GM19239 (cell line): ENCODE results near the gene ABCA3.
A peak's percentile ranks its signal among the peaks of the same experiment; 100 is the strongest.
"Not testable (repeated sequence)": the region's sequence is repeated elsewhere in the genome, so short reads cannot be mapped to it uniquely, and the experiment has no call there.

Source experiments
- DNase-seq: peaks from one replicate; pipeline ENCODE4 v3.0.0; 2011; ENCODE audit warnings: low spot score; ENCODE audit not compliant: insufficient read length
- FAIRE-seq: peaks from 2 replicates; lab custom pipeline; 2011; peaks lifted over from hg19 to GRCh38; lab: Jason Lieb, UNC

ABCA3 gene

GRCh38 chr16:2340564-2341455, at the start of gene ABCA3:
TSS of gene ABCA3 (minus strand) at chr16:2340728. CDS start at chr16:2326466, 14,262 bp downstream.
- peak; percentile 86 for FAIRE-seq
- DNase-seq = peak; percentile 100

DNA sequence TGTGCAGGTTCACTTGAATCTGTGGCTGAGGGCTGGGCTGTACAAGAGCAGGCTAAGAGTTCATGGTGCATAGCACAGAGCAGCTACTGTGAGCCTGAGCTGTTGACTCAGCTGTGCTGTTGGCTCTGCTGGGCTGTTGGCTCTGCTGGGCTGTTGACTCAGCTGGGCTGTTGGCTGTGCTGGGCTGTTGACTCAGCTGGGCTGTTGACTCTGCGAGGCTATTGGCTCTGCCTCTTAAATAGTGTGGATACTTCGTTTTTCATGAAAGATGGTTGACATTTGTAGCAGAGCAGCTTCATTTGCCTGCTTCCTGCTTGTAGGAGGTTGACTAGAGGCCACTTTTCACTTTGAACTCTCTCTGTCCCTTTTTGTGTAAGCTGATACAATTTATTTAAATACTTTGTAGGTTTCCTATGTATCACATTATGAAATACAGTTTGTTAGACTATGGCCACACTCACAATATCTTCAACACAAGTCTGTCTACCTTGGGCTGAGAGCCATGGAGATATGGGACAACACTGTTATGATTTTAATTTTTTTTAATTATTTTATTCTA, 48.4 kb upstream of the ABCA3 start:
- FAIRE-seq = no peak
- no peak for DNase-seq

GRCh38 chr16:2388139-2388874, 47.8 kb upstream of the ABCA3 start:
- FAIRE-seq = no peak

DNA sequence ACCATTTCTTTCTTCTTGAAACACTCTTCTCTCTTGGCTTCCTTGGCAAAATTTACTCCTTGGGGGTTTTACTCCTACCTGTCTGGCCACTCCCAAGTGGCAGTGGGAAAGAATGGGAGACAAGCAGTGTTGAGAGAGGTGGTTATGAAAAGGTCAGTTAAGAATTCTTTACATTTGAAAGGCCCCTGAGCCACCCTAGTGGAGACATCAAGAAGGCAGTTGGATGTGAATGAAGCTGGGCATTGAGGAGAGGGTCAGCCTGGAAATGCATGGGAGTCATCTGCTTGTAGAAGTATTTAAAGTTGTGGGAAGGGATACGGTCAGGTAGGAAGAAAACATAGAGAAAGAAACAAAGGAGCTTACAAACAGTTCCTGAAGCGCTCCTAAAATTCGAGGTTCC, 46.5 kb upstream of the ABCA3 start:
- DNase-seq (no peak), FAIRE-seq (no peak)

More at GRCh38 chr16:2388139-2388874, 47.8 kb upstream of the ABCA3 start:
- DNase-seq = no peak

- not testable (repeated sequence) for DNase-seq
Observed at GRCh38 chr16:2385982-2386381, 45.5 kb upstream of the ABCA3 start.

DNA sequence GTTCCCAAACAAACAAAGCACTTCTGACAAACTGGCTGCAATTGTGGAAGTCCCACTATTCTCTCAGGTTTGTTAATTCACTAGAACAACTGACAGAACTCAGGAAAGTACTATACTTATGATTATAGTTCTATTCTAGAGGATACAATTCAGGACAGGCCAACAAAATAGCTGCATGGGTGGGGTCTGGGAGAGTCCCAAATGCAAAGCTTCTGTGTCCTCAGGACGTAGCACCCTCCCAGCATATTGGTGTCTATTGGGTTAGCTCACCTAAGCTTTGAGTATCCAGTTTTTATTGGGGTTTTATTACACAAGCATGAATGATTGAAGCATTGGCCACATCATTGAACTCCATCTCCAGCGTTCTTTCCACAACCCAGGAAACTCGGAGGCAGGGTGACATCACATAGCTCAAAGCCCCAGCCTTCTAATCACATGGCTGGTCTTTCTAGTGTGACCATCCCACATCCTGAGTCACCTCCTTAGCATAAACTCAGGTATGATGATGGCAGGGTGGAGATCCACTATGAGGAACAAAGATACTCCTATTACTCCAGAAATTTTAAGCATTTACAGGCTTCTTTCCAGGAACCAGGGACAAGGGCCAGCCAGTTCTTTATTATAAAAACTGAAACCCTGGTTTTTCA, 44.8 kb upstream of the ABCA3 start:
- no peak for FAIRE-seq

More at GRCh38 chr16:2385982-2386381, 45.5 kb upstream of the ABCA3 start:
- not testable (repeated sequence) for FAIRE-seq

DNA sequence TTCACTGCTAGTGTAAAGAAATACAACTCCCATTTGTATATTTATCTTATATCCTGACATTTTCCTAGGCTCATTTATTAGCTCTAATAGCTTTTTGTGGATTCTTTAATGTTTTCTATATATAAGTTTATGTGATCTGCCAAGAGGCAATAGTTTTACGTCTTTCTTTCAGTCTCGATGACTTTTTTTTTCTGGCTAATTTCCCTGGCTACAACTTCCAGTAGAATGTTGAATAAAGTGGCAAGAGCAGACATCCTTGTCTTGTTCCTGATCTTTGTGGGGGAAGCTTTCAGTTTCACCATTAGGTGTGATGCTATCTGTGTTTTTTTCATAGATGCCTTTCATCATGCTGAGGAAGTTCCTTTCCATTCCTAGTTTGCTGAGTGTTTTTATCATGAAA, 43.9 kb upstream of the ABCA3 start:
- DNase-seq (no peak), FAIRE-seq (no peak)

More for the DNA sequence above, 44.8 kb upstream of the ABCA3 start:
- DNase-seq = no peak

DNA sequence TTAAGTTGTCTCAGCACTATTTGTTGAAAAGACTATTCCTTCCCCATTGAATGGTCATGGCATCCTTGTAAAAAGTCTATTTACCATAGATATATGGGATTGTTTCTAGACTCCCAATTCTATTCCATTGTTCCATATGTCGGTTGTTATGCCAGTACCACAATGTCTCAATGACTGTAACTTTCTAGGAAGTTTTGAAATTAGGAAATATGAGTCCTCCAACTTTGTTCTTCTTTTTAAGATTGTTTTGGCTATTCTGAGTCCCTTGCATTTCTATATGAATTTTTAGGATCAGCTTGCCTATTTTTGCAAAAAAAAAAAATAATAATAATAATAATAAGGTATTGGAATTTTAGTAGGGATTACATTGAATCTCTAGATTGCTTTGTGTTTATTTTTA, 43.0 kb upstream of the ABCA3 start:
- FAIRE-seq = no peak

GRCh38 chr16:2374644-2375043, 34.1 kb upstream of the ABCA3 start:
- DNase-seq = no peak
- no peak for FAIRE-seq

More for the DNA sequence above, 43.0 kb upstream of the ABCA3 start:
- DNase-seq = no peak

DNA sequence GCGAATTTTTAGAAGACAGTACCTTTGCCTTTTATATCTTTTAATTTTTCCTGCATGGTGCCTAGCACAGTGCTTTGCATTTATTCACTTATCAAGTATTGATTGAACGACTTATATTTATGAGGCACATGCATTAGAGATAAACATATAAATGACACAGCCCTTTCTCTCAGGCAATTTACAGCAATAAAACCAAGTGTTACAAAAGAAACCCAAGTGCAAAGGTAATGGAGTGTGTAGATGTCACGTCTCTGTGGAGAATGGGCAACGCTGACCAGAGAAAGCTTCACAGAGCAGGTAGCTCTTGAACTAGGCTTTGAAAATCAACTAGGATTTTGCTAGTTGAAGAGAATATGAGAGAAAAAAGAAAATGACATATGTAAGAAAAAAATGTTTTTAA, 32.6 kb upstream of the ABCA3 start:
- DNase-seq (no peak), FAIRE-seq (no peak)

- FAIRE-seq = no peak
Observed at GRCh38 chr16:2372684-2373083, 32.2 kb upstream of the ABCA3 start.

GRCh38 chr16:2371421-2371820, 30.9 kb upstream of the ABCA3 start:
- no peak for DNase-seq
- FAIRE-seq = no peak

More at GRCh38 chr16:2372684-2373083, 32.2 kb upstream of the ABCA3 start:
- DNase-seq = no peak

DNA sequence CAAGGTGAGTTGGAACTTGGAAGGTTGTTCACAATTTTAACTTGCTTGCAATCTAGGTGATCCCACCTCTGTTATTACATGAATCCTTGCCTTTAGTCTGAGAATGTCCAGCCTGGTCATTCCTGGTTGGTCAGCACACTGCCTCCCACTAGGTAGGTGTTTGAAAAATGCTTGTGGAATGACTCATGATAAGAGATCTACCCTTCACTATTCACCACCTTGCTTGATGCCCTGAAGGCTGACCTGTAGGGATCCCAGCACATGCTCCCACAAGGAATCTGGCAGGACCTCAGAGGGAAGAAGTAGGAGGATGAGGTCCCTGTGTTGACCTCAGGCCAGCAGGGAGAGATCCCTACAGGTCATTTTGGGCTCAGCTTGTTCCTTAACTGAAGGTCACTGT, 30.2 kb upstream of the ABCA3 start:
- DNase-seq (no peak), FAIRE-seq (no peak)

- DNase-seq (no peak), FAIRE-seq (no peak)
Observed at GRCh38 chr16:2366660-2367309, 26.3 kb upstream of the ABCA3 start.

GRCh38 chr16:2365397-2366294, 25.1 kb upstream of the ABCA3 start:
- FAIRE-seq = no peak
- DNase-seq = no peak

DNA sequence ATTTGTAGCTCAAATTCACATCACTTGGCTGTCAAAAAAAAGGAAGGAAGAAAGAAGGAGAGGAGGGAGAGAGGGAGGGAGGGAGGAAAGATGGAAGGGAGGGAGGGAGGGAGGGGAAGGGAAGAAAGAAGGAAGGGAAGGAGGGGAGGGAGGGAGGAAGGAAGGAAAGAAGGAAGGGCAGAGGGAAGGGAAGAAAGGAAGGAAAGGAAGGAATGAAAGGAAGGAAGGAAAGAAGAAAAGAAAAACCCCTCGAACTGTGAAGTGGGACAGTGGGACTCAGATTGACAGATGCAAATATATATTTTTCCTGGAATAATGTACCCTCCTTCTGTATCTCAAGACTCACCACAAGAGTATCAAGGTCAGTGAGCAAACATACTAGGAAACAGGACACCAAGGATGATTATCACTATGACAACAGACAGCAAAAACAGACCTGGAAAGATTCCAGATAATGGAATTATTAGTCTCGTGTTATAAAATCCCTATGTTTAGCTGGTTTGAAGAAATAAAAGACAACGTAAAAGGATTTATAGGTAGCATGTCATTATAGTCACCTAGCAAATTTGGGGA, 24.2 kb upstream of the ABCA3 start:
- FAIRE-seq (no peak), DNase-seq (no peak)

GRCh38 chr16:2362218-2362617, 21.7 kb upstream of the ABCA3 start:
- FAIRE-seq = no peak
- no peak for DNase-seq

DNA sequence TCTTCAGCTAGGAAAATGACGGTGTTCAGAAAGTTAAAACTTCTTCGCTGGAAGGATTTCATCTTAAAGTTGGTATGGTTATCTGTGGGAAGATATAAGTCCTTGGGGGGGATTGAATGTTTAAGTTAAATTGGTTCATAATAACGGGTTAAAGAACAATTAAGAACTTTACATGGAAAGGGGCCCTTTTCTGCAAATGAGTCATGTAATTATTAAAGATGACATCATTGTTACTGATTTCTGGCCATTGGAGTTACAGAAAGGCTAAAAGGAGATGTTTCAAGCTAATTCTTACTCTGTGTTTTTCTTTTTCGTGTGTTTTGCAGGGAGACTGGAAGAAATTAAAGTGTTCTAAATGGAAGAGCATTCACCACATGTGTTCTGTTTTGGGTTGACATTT, 20.6 kb upstream of the ABCA3 start:
- FAIRE-seq (no peak), DNase-seq (no peak)

DNA sequence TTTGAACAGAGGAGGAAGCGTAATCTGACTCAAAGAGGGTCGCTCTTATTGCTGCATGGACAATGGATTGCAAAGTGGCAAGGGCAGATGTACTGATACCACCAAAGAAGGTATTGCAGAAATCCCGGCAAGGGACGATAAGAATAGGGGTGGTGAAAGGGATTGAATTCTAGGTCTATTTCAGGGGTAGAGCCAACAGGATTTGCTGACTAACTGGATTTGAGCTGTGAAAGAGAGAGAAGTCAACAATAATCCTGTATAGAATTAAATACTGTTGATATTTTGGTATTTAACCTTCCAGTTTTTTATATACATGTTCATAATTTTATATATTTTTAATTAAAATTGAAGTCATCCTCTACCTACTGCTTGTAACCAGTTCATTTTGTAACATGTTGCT, 19.4 kb upstream of the ABCA3 start:
- no peak for DNase-seq
- no peak for FAIRE-seq
